SK-N-SH (cell line): ENCODE results near the gene PARP16. TPM values are rescaled to one million over a fixed set of nuclear protein-coding genes. Genes with fewer than 3 reads are reported as not detected.
A peak's percentile ranks its signal among the peaks of the same experiment; 100 is the strongest.

ENCODE experiments used
- CTCF ChIA-PET: fragments of 300-600, 350-600 bp; formaldehyde crosslinking; extraction: SDS; loops from one replicate; lab custom pipeline; 2021; lab: Yijun Ruan, JAX
- POLR2A ChIA-PET: fragments of 350-600 bp; sonication (Branson Sonifier 250); formaldehyde crosslinking; extraction: SDS; loops from one replicate; lab custom pipeline; 2020; ENCODE audit warnings: antibody characterized with exemption, inconsistent platforms; lab: Yijun Ruan, JAX
- DNase-seq: peaks from one replicate; pipeline ENCODE4 v3.0.0; 2012
- H2AFZ ChIP-seq: fragments of 200-600 bp; sonication (generic); 2 replicates; pipeline ENCODE4 v1.8.1; 2016; ENCODE audit warnings: antibody characterized with exemption, mild to moderate bottlenecking, low read depth
- H3F3A ChIP-seq: fragments of 200-600 bp; sonication (generic); replicated peaks from 2 replicates; pipeline ENCODE3; 2016; ENCODE audit warnings: antibody characterized with exemption, mild to moderate bottlenecking; ENCODE audit not compliant: insufficient read depth
- H3K27ac ChIP-seq, 2 experiments: fragments of 200-500 bp in 1 of 2; fragments of 200-600 bp in 1 of 2; sonication (Bioruptor generic) in 1 of 2; sonication (generic), shearing (Covaris generic) in 1 of 2; 2 replicates each; pipeline versions ENCODE4 v1.5.1 to v1.6.1; 2014 to 2016; ENCODE audit warnings: low read depth in 2 of 2, inconsistent platforms in 1 of 2, low read length in 1 of 2, mild to moderate bottlenecking in 1 of 2, mixed read lengths in 1 of 2
- H3K27me3 ChIP-seq: fragments of 200-600 bp; sonication (generic), shearing (Covaris generic); 2 replicates; pipeline ENCODE4 v1.6.1; 2016; ENCODE audit warnings: mixed run types; ENCODE audit not compliant: insufficient read depth
- H3K36me3 ChIP-seq, 2 experiments: fragments of 200-500 bp in 1 of 2; fragments of 200-600 bp in 1 of 2; sonication (Bioruptor generic) in 1 of 2; sonication (generic) in 1 of 2; replicated peaks in 1 of 2; 2 replicates each; pipeline versions ENCODE3 to v1.5.1; 2014 to 2016; ENCODE audit warnings: low read length in 1 of 2, mild to moderate bottlenecking in 1 of 2; ENCODE audit not compliant: insufficient read depth in 2 of 2, control insufficient read depth in 1 of 2
- H3K4me1 ChIP-seq, 2 experiments: fragments of 200-500 bp in 1 of 2; fragments of 200-600 bp in 1 of 2; sonication (Bioruptor generic) in 1 of 2; sonication (generic), shearing (Covaris generic) in 1 of 2; 2 replicates each; pipeline versions ENCODE4 v1.5.1 to v1.6.1; 2014 to 2016; ENCODE audit warnings: low read depth in 1 of 2, low read length in 1 of 2, mixed run types in 1 of 2; ENCODE audit not compliant: insufficient read depth in 2 of 2, control insufficient read depth in 1 of 2
- H3K4me2 ChIP-seq: fragments of 200-600 bp; sonication (generic), shearing (Covaris generic); 2 replicates; pipeline ENCODE4 v1.6.1; 2017; ENCODE audit warnings: mixed run types
- H3K4me3 ChIP-seq, 2 experiments: fragments of 200-500 bp in 1 of 2; fragments of 200-600 bp in 1 of 2; sonication (Bioruptor generic) in 1 of 2; sonication (generic), shearing (Covaris generic) in 1 of 2; 2 replicates each; pipeline versions ENCODE4 v1.5.1 to v1.8.1; 2014 to 2016; ENCODE audit warnings: low read depth in 2 of 2, inconsistent platforms in 1 of 2, low read length in 1 of 2, mild to moderate bottlenecking in 1 of 2, mixed read lengths in 1 of 2, moderate library complexity in 1 of 2
- H3K79me2 ChIP-seq: fragments of 200-600 bp; sonication (generic); 2 replicates; pipeline ENCODE4 v1.8.1; 2017; ENCODE audit warnings: mild to moderate bottlenecking; ENCODE audit not compliant: insufficient read depth
- H3K9ac ChIP-seq: fragments of 200-600 bp; sonication (generic); 2 replicates; pipeline ENCODE4 v1.6.1; 2017; ENCODE audit warnings: mixed run types
- H3K9me2 ChIP-seq: fragments of 200-600 bp; sonication (generic); 2 replicates; pipeline ENCODE4 v1.6.1; 2017; ENCODE audit warnings: mixed run types
- H3K9me3 ChIP-seq: fragments of 200-600 bp; sonication (generic); 2 replicates; pipeline ENCODE4 v1.6.1; 2017; ENCODE audit warnings: mixed run types, mild to moderate bottlenecking, moderate library complexity
- H4K20me1 ChIP-seq: fragments of 200-600 bp; sonication (generic); 2 replicates; pipeline ENCODE4 v1.6.1; 2017; ENCODE audit warnings: mild to moderate bottlenecking, mixed run types; ENCODE audit not compliant: insufficient read depth
- CHD2 ChIP-seq: fragments of 150-350 bp; IDR thresholded peaks from 2 replicates; pipeline ENCODE4 v1.6.1; 2018; ENCODE audit warnings: low read length; ENCODE audit not compliant: partially characterized antibody
- EZH2phosphoT487 ChIP-seq: fragments of 200-600 bp; sonication (generic); IDR thresholded peaks from 2 replicates; pipeline ENCODE4 v1.6.1; 2017; ENCODE audit warnings: low read depth, mixed run types, mild to moderate bottlenecking, antibody characterized with exemption, moderate library complexity, borderline replicate concordance
- FOSL2 ChIP-seq: IDR thresholded peaks from 2 replicates; pipeline ENCODE4 v1.4.0; 2012; ENCODE audit warnings: low read depth, mild to moderate bottlenecking, moderate library complexity, borderline replicate concordance
- FOXJ3 ChIP-seq: sonication (generic); formaldehyde crosslinking; IDR thresholded peaks from 2 replicates; pipeline ENCODE4 v1.5.1; 2020; ENCODE audit warnings: mild to moderate bottlenecking, missing genetic modification reagents
- FOXM1 ChIP-seq: IDR thresholded peaks from 2 replicates; pipeline ENCODE4 v1.4.0; 2012; ENCODE audit warnings: low read depth, mild to moderate bottlenecking
- GATA2 ChIP-seq: sonication (generic); formaldehyde crosslinking; IDR thresholded peaks from 2 replicates; pipeline ENCODE4 v1.5.0; 2020; ENCODE audit warnings: mild to moderate bottlenecking, missing genetic modification reagents
- MEF2A ChIP-seq: IDR thresholded peaks from 2 replicates; pipeline ENCODE4 v1.4.0; 2012; ENCODE audit warnings: low read depth, borderline replicate concordance
- NFIC ChIP-seq: IDR thresholded peaks from 2 replicates; pipeline ENCODE4 v1.4.0; 2012; ENCODE audit warnings: borderline replicate concordance
- NRF1 ChIP-seq: IDR thresholded peaks from 2 replicates; pipeline ENCODE4 v1.6.1; 2012; ENCODE audit warnings: low read depth, mild to moderate bottlenecking, low read length
- RAD21 ChIP-seq: IDR thresholded peaks from 2 replicates; pipeline ENCODE4 v1.6.1; 2012; ENCODE audit warnings: mild to moderate bottlenecking, low read length
- RCOR1 ChIP-seq: fragments of 150-350 bp; IDR thresholded peaks from 2 replicates; pipeline ENCODE4 v1.6.1; 2017; ENCODE audit warnings: antibody characterized with exemption, low read length
- RFX5 ChIP-seq: IDR thresholded peaks from 2 replicates; pipeline ENCODE4 v1.6.1; 2012; ENCODE audit warnings: mild to moderate bottlenecking, improper control_type of control experiment, low read length
- SIN3A ChIP-seq: IDR thresholded peaks from 2 replicates; pipeline ENCODE4 v1.6.1; 2012; ENCODE audit warnings: low read depth, mild to moderate bottlenecking, low read length, moderate library complexity, borderline replicate concordance
- TCF12 ChIP-seq: IDR thresholded peaks from 2 replicates; pipeline ENCODE4 v1.4.0; 2012
- TEAD4 ChIP-seq: IDR thresholded peaks from 2 replicates; pipeline ENCODE4 v1.4.0; 2012; ENCODE audit warnings: mild to moderate bottlenecking, borderline replicate concordance; ENCODE audit not compliant: insufficient read depth
- YY1 ChIP-seq: IDR thresholded peaks from 2 replicates; pipeline ENCODE4 v1.4.0; 2012; ENCODE audit warnings: low read depth, mild to moderate bottlenecking
- WGBS: methylation state at CpG from one replicate; pipeline ENCODE4 v1.1.6; 2017; ENCODE audit warnings: low lambda C conversion rate; 5-methylcytosine and 5-hydroxymethylcytosine counted together
- polyA plus RNA-seq, 3 experiments: library from polyadenylated mRNA; depleted of rRNA; stranded (reverse); fragments of >200 nt; gene quantifications; 2 replicates each; pipeline ENCODE4 v1.2.3, GENCODE V29; 2012
- TF ChIP-seq, protein P1 (sequence below): IDR thresholded peaks from 2 replicates; pipeline ENCODE4; 2012
- TF ChIP-seq, protein P2 (sequence below): IDR thresholded peaks from 2 replicates; pipeline ENCODE4 v1.4.0; 2012; ENCODE audit warnings: low read depth, borderline replicate concordance
- TF ChIP-seq, protein P3 (sequence below): fragments of 200-600 bp; sonication (generic); IDR thresholded peaks from 2 replicates; pipeline ENCODE4 v1.6.1; 2017; ENCODE audit warnings: antibody characterized with exemption, mild to moderate bottlenecking, moderate library complexity

PARP16 gene
- polyA plus RNA-seq, 1 of the 3 experiments (the other 2 are of a cell fraction) = 6.3 TPM

DNA sequence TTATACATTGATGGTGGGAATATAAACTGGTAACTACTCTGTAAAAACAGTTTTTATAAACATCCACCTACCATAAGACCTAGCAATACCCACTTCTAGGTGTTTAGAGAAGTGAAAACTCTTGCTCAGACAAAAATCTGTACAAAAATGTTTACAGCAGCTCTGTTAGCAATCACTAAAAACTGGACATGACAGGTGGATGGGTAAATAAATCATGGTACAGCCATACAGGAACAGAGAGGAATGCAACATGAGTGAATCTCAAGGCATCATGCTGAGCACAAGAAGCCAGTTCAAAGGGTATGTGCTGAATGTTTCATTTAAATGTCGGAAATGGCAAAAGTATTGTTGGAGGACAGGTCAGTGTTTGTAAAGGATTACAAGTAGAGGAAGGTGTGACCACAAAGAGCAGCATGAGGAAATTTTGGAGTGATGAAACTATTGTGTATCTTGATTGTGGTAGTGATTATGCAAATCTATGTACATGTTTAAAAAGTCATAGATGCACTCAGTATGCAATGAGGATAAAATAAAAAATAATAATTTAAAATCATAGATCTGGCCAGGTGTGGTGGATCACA is 6.3 kb upstream of the PARP16 start:
- Histone ChIP-seq H3K27me3 (no peaks in the 10 kb centered on the region), H3K9me2 (no peaks in the 10 kb centered on the region)

DNA sequence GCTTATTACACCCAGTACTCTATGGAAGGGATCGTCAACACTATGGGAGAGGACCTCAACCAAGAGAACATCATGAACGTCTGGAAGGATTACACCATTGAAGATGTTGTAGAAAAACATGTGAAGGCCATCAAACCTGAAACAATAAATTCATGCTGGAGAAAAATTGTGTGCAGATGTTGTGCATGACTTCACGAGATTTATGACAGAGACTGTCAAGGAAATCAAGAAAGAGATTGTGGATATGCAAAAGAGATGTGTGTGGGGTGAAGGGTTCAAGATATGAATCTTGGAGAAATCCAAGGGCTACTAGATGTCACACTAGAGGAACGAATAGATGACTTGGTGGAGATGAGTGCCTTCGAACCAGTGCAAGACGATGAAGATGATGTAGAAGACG is 3.5 kb upstream of the PARP16 start:
- CTCF ChIA-PET = no interaction called here
- WGBS = 87% methylated on average over 7 of the region's 7 CpGs
- POLR2A ChIA-PET = no interaction called here

More for the DNA sequence above, 6.3 kb upstream of the PARP16 start:
- ChIA-PET POLR2A (no interaction called here), CTCF (interaction anchor here (0.6 kb wide), 1 partner anchor 289 kb away, joined by 3 read pairs; no protein-coding TSS in a partner anchor)
- Histone ChIP-seq H3K4me1 (peaks cover 0 to 2% of the 10 kb centered on the region in 2 experiments; a peak in 2 of 4 replicates), H2AFZ (no peak overlapping the region), H3K4me3 (no peak overlapping the region), H4K20me1 (no peaks in the 10 kb centered on the region), H3K36me3 (no peaks in the 10 kb centered on the region), H3K27ac (peak overlapping the region in 1 of 2 experiments; percentile 26; a peak in 1 of 4 replicates), H3K79me2 (no peaks in the 10 kb centered on the region), H3K4me2 (no peak overlapping the region), H3K9me3 (no peaks in the 10 kb centered on the region), H3F3A (peaks cover 20% of the 10 kb centered on the region), H3K9ac (no peak overlapping the region)
- 54% methylated on average over 1 of the region's 1 CpG for WGBS
- peak; percentile 68 for TF ChIP-seq TCF12
- TF ChIP-seq FOXJ3 (CRISPR knock-in tag) = no peak
- TF ChIP-seq, protein P1, sequence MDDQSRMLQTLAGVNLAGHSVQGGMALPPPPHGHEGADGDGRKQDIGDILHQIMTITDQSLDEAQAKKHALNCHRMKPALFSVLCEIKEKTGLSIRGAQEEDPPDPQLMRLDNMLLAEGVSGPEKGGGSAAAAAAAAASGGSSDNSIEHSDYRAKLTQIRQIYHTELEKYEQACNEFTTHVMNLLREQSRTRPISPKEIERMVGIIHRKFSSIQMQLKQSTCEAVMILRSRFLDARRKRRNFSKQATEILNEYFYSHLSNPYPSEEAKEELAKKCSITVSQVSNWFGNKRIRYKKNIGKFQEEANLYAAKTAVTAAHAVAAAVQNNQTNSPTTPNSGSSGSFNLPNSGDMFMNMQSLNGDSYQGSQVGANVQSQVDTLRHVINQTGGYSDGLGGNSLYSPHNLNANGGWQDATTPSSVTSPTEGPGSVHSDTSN = peak; percentile 74
- no peak for DNase-seq

More for the DNA sequence above, 3.5 kb upstream of the PARP16 start:
- DNase-seq = no peak
- no peak overlapping the region for H3K4me3 ChIP-seq
- no peaks in the 10 kb centered on the region for H3K9me2 ChIP-seq
- TF ChIP-seq RCOR1 (no peak), NRF1 (no peak), FOXM1 (no peak), SIN3A (no peak), CHD2 (no peak), EZH2phosphoT487 (no peak), YY1 (no peak), NFIC (no peak), RAD21 (no peak), MEF2A (no peak), RFX5 (no peak), FOSL2 (no peak), TEAD4 (no peak), GATA2 (no peak)
- TF ChIP-seq, protein P2, sequence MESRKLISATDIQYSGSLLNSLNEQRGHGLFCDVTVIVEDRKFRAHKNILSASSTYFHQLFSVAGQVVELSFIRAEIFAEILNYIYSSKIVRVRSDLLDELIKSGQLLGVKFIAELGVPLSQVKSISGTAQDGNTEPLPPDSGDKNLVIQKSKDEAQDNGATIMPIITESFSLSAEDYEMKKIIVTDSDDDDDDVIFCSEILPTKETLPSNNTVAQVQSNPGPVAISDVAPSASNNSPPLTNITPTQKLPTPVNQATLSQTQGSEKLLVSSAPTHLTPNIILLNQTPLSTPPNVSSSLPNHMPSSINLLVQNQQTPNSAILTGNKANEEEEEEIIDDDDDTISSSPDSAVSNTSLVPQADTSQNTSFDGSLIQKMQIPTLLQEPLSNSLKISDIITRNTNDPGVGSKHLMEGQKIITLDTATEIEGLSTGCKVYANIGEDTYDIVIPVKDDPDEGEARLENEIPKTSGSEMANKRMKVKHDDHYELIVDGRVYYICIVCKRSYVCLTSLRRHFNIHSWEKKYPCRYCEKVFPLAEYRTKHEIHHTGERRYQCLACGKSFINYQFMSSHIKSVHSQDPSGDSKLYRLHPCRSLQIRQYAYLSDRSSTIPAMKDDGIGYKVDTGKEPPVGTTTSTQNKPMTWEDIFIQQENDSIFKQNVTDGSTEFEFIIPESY = no peak
- TF ChIP-seq, protein P3, sequence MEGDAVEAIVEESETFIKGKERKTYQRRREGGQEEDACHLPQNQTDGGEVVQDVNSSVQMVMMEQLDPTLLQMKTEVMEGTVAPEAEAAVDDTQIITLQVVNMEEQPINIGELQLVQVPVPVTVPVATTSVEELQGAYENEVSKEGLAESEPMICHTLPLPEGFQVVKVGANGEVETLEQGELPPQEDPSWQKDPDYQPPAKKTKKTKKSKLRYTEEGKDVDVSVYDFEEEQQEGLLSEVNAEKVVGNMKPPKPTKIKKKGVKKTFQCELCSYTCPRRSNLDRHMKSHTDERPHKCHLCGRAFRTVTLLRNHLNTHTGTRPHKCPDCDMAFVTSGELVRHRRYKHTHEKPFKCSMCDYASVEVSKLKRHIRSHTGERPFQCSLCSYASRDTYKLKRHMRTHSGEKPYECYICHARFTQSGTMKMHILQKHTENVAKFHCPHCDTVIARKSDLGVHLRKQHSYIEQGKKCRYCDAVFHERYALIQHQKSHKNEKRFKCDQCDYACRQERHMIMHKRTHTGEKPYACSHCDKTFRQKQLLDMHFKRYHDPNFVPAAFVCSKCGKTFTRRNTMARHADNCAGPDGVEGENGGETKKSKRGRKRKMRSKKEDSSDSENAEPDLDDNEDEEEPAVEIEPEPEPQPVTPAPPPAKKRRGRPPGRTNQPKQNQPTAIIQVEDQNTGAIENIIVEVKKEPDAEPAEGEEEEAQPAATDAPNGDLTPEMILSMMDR = no peak
- TF ChIP-seq, all 33 proteins: peak for 0
- no peak overlapping the region for H3K4me2 ChIP-seq
- H3K36me3 ChIP-seq = no peaks in the 10 kb centered on the region
- no peaks in the 10 kb centered on the region for H3K9me3 ChIP-seq
- no peaks in the 10 kb centered on the region for H3K27me3 ChIP-seq
- no peak overlapping the region for H2AFZ ChIP-seq
- H3K9ac ChIP-seq = no peak overlapping the region
- peaks cover 17% of the 10 kb centered on the region for H3F3A ChIP-seq
- H3K79me2 ChIP-seq = 0 out of 2 replicates have a peak, but pooled peaks cover 1% of the 10 kb centered on the region
- no peaks in the 10 kb centered on the region for H4K20me1 ChIP-seq
- H3K4me1 ChIP-seq = peaks cover 9 to 11% of the 10 kb centered on the region in 2 experiments; a peak in 3 of 4 replicates
- no peak overlapping the region for H3K27ac ChIP-seq
